ENCODE measurements around the gene FILIP1L. TPM values are rescaled to one million over a fixed set of nuclear protein-coding genes. Genes with fewer than 3 reads are reported as not detected.

The FILIP1L gene
- total and polyA plus RNA-seq, 2 of the 13 experiments (the other 11 are each of a cell fraction or from before 2014, with no cell fraction given), result 8.1 to 187 TPM

GRCh38 chr3:100088735-100089368 is 25.4 kb downstream of the FILIP1L start (continued):
- TF ChIP-seq ZNF24 (IDR thresholded peaks at IDR 0.05) (no peak), ZNF496 (CRISPR knock-in tag; IDR thresholded peaks at IDR 0.05; ENCODE audit: insufficient replicate concordance) (no peak), DNMT3B (CRISPR knock-in tag; conservative IDR thresholded peaks at IDR 0.05) (no peak), ESRRA (CRISPR knock-in tag; IDR thresholded peaks at IDR 0.05; ENCODE audit: low read depth) (no peak), ZSCAN25 (CRISPR knock-in tag; IDR thresholded peaks at IDR 0.05) (no peak), SKI (IDR thresholded peaks at IDR 0.05; ENCODE audit: partially characterized antibody) (peak; percentile 93), ZFP91 (CRISPR knock-in tag; IDR thresholded peaks at IDR 0.05; ENCODE audit: borderline replicate concordance) (no peak), HIC2 (CRISPR knock-in tag; IDR thresholded peaks at IDR 0.05; ENCODE audit: low read depth) (no peak), NFIC (IDR thresholded peaks at IDR 0.05; ENCODE audit: low read length) (peak; percentile 64; the same call in 1 of the 2 replicates), TIGD3 (CRISPR knock-in tag; IDR thresholded peaks at IDR 0.05; ENCODE audit: borderline replicate concordance) (no peak), TBX3 (IDR thresholded peaks at IDR 0.05; ENCODE audit: borderline replicate concordance) (peak; percentile 48; the same call in 1 of the 2 replicates), U2AF1 (optimal IDR thresholded peaks at IDR 0.05; ENCODE audit: low read depth, low read length) (no peak), FOXP4 (CRISPR knock-in tag; IDR thresholded peaks at IDR 0.05) (no peak), ARID5B (CRISPR knock-in tag; IDR thresholded peaks at IDR 0.05) (peak; percentile 71), NCOA2 (CRISPR knock-in tag; IDR thresholded peaks at IDR 0.05) (0 out of 2 replicates have a peak, but pooled peaks have one; percentile 26), ZNF274 (CRISPR knock-in tag; IDR thresholded peaks at IDR 0.05) (no peak), ZBTB25 (CRISPR knock-in tag; IDR thresholded peaks at IDR 0.05) (no peak)

All from HepG2 (cell line).